ENCODE measurements around the gene SKAP1. TPM values are rescaled to one million over a fixed set of nuclear protein-coding genes. Genes with fewer than 3 reads are reported as not detected.
"Not testable (repeated sequence)": the region's sequence is repeated elsewhere in the genome, so short reads cannot be mapped to it uniquely, and the experiment has no call there.

SKAP1 gene
- total RNA-seq, 1 donor from 2014 or later: 1.1 TPM

- no peak for DNase-seq (ENCODE audit: low spot score)
Measured at GRCh38 chr17:48215583-48216139, 214.4 kb downstream of the SKAP1 start.

GRCh38 chr17:48213797-48214196, 216.2 kb downstream of the SKAP1 start:
- DNase-seq (ENCODE audit: low spot score): no peak

- no peak for DNase-seq (ENCODE audit: low spot score)
Measured at GRCh38 chr17:48211787-48212186, 218.2 kb downstream of the SKAP1 start.

GRCh38 chr17:48211011-48211410, 219.0 kb downstream of the SKAP1 start:
- DNase-seq (ENCODE audit: low spot score): no peak

- DNase-seq (ENCODE audit: low spot score): no peak
Measured at GRCh38 chr17:48209973-48210372, 220.0 kb downstream of the SKAP1 start.

GRCh38 chr17:48207776-48208544, 222.1 kb downstream of the SKAP1 start:
- DNase-seq (ENCODE audit: low spot score): no peak

GRCh38 chr17:48207036-48207435, 223.0 kb downstream of the SKAP1 start:
- not testable (repeated sequence) for DNase-seq (ENCODE audit: low spot score)

- DNase-seq (ENCODE audit: low spot score): no peak
Measured at GRCh38 chr17:48202959-48203358, 227.1 kb downstream of the SKAP1 start.

- no peak for DNase-seq (ENCODE audit: low spot score)
Measured at GRCh38 chr17:48198950-48199541, 231.0 kb downstream of the SKAP1 start.

- DNase-seq (ENCODE audit: low spot score): no peak
Measured at GRCh38 chr17:48195910-48196309, 234.1 kb downstream of the SKAP1 start.

GRCh38 chr17:48194097-48194550, 235.9 kb downstream of the SKAP1 start:
- DNase-seq (ENCODE audit: low spot score): no peak

GRCh38 chr17:48192321-48192731, 237.7 kb downstream of the SKAP1 start:
- DNase-seq (ENCODE audit: low spot score): no peak

- DNase-seq (ENCODE audit: low spot score): no peak
Measured at GRCh38 chr17:48191362-48191761, 238.7 kb downstream of the SKAP1 start.

GRCh38 chr17:48190871-48191270, 239.1 kb downstream of the SKAP1 start:
- no peak for DNase-seq (ENCODE audit: low spot score)

- DNase-seq (ENCODE audit: low spot score): no peak
Measured at GRCh38 chr17:48187872-48188608, 242.0 kb downstream of the SKAP1 start.

GRCh38 chr17:48186317-48186716, 243.7 kb downstream of the SKAP1 start:
- DNase-seq (ENCODE audit: low spot score): not testable (repeated sequence)

GRCh38 chr17:48184721-48185120, 245.3 kb downstream of the SKAP1 start:
- DNase-seq (ENCODE audit: low spot score): no peak

- no peak for DNase-seq (ENCODE audit: low spot score)
Measured at GRCh38 chr17:48181653-48182052, 248.4 kb downstream of the SKAP1 start.

- no peak for DNase-seq (ENCODE audit: low spot score)
Measured at GRCh38 chr17:48180842-48181629, 249.0 kb downstream of the SKAP1 start.

GRCh38 chr17:48179071-48179945, 250.7 kb downstream of the SKAP1 start:
- no peak for DNase-seq (ENCODE audit: low spot score)

Measured in mesenteric fat pad (tissue), 1 donor.